A549 (cell line): ENCODE results near the gene ANKRD12.

Experiments used
- CHD2 ChIP-seq: fragments of 150-350 bp; IDR thresholded peaks from 2 replicates; pipeline ENCODE4 v1.6.1; 2014; ENCODE audit warnings: low read length; ENCODE audit not compliant: partially characterized antibody
- CTCF ChIP-seq: fragments of >200 bp; sonication (Bioruptor Twin); formaldehyde crosslinking; IDR thresholded peaks from 3 replicates; pipeline ENCODE4 v1.5.1; 2016
- JUN ChIP-seq, 2 experiments: fragments of >200 bp; sonication (Bioruptor Twin); formaldehyde crosslinking; IDR thresholded peaks; 2 replicates in 1 of 2; 3 replicates in 1 of 2; pipeline ENCODE4 v1.6.1; 2016 to 2017
- MAZ ChIP-seq: fragments of 150-350 bp; IDR thresholded peaks from 2 replicates; pipeline ENCODE4 v1.6.1; 2014; ENCODE audit warnings: antibody characterized with exemption, low read depth, low read length, borderline replicate concordance
- MYC ChIP-seq: IDR thresholded peaks from 2 replicates; pipeline ENCODE4 v1.6.1; 2012; ENCODE audit warnings: mild to moderate bottlenecking, inconsistent platforms, low read length, improper control_type of control experiment, borderline replicate concordance
- TF ChIP-seq, protein P1 (sequence below): fragments of 150-350 bp; IDR thresholded peaks from 2 replicates; pipeline ENCODE4 v1.6.1; 2014; ENCODE audit warnings: low read depth, mild to moderate bottlenecking, low read length

DNA sequence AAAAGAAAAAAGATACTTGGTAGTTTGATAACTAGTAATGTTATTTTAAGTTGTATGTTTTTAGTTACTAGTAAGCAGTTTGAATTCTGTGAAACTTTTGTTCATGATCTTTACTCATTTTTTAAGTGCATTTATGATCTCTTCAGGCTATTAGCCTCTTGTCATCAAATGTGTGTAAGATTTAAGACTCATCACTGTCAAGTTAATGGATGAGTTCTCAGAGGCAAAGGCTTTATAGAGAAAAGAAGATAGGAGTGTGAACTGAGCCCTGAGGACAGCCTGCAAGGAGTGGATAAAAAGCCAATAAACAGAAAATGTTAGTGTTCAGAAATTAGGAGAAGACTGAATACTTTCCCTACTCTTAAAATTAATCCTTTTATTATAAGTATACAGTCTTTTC lies 20.6 kb upstream of the ANKRD12 start:
- TF ChIP-seq CHD2: no peak
- TF ChIP-seq MAZ: no peak
- TF ChIP-seq MYC: no peak
- TF ChIP-seq JUN (IDR thresholded peaks at IDR 0.05): no peak
- TF ChIP-seq CTCF: no peak
- TF ChIP-seq, protein P1, sequence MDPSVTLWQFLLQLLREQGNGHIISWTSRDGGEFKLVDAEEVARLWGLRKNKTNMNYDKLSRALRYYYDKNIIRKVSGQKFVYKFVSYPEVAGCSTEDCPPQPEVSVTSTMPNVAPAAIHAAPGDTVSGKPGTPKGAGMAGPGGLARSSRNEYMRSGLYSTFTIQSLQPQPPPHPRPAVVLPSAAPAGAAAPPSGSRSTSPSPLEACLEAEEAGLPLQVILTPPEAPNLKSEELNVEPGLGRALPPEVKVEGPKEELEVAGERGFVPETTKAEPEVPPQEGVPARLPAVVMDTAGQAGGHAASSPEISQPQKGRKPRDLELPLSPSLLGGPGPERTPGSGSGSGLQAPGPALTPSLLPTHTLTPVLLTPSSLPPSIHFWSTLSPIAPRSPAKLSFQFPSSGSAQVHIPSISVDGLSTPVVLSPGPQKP: no peak
